ENCODE results near the gene IGSF22. TPM values are rescaled to one million over a fixed set of nuclear protein-coding genes. Genes with fewer than 3 reads are reported as not detected.

Gene IGSF22
- total and polyA plus RNA-seq, 2 of the 8 experiments (the other 6 are each of a cell fraction or from before 2014, with no cell fraction given), result 0.14 TPM; not detected in 1

DNA sequence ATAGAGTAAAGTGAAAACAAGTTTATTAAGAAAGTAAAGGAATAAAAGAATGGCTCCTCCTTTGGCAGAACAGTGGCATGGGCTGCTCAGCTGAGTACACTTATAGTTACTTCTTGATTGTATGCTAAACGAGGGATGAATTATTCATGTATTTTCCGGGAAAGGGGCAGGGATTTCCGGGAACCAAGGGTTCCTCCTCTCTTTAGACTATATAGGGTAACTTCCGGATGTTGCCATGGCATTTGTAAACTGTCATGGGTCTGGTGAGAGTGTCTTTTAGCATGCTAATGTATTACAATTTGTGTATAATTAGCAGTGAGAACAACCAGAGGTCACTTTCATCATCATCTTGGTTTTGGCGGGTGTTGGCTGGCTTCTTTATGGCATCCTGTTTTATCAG is 68.3 kb downstream of the IGSF22 start:
- no peak overlapping the region for H2AK5ac ChIP-seq (ENCODE audit: low read depth, low read length)
- no peak for FAIRE-seq
- H4K20me1 ChIP-seq (replicated peaks in 1 of 2; ENCODE audit: control insufficient read depth in 1 of 2, insufficient read depth in 2 of 2, low read length in 2 of 2), result no peaks in the 10 kb centered on the region
- no peaks in the 10 kb centered on the region for H3K23me2 ChIP-seq (ENCODE audit: low read depth, low read length)
- ChIA-PET CTCF (ENCODE audit: partially characterized antibody) (no interaction called here), POLR2A (ENCODE audit: partially characterized antibody) (no interaction called here)
- H3K27me3 ChIP-seq (replicated peaks in 1 of 4; ENCODE audit: control insufficient read depth in 3 of 4, extremely low read depth in 1 of 4, insufficient read depth in 3 of 4, low read length in 3 of 4), result no peaks in the 10 kb centered on the region
- H3K79me1 ChIP-seq (ENCODE audit: low read depth, low read length), result no peaks in the 10 kb centered on the region
- H3K14ac ChIP-seq (ENCODE audit: insufficient read length), result no peak overlapping the region
- no peak overlapping the region for H2BK20ac ChIP-seq (ENCODE audit: low read length)
- H2AFZ ChIP-seq (ENCODE audit: low read length), result no peak overlapping the region
- no peak overlapping the region for H3K4ac ChIP-seq (replicated peaks; ENCODE audit: insufficient read length, low read depth, low read length)
- H3K4me1 ChIP-seq (replicated peaks in 1 of 4; ENCODE audit: control insufficient read depth in 3 of 4, insufficient read depth in 4 of 4, low read length in 3 of 4), result no peaks in the 10 kb centered on the region
- H4K8ac ChIP-seq (ENCODE audit: extremely low read depth, insufficient read depth, low read length), result no peak overlapping the region
- no peak overlapping the region for H2BK15ac ChIP-seq (ENCODE audit: low read length)
- no peak overlapping the region for H3K9ac ChIP-seq (replicated peaks in 1 of 4; ENCODE audit: extremely low read depth in 1 of 4, low read depth in 3 of 4, low read length in 3 of 4)
- H3K4me2 ChIP-seq (ENCODE audit: insufficient read depth in 1 of 2, low read depth in 2 of 2, low read length in 2 of 2), result no peak overlapping the region
- no peak overlapping the region for H2BK120ac ChIP-seq (replicated peaks; ENCODE audit: low read depth, low read length)
- no peak overlapping the region for H4K91ac ChIP-seq (replicated peaks; ENCODE audit: insufficient read length, low read length)
- H3K27ac ChIP-seq (ENCODE audit: low read depth, low read length), result no peak overlapping the region
- H3K18ac ChIP-seq (ENCODE audit: extremely low read depth, low read length), result no peak overlapping the region
- peaks cover 15% of the 10 kb centered on the region in 2 experiments; a peak in 3 of 4 replicates for H3K9me3 ChIP-seq (ENCODE audit: insufficient read depth in 2 of 2, low read depth in 1 of 2, low read length in 1 of 2)
- DNase-seq (ENCODE audit: low read depth in 1 of 2, low spot score in 2 of 2), result no peak
- H3K23ac ChIP-seq (ENCODE audit: insufficient read length), result no peak overlapping the region
- H3K36me3 ChIP-seq (ENCODE audit: control insufficient read depth in 2 of 4, insufficient read depth in 4 of 4, low read length in 3 of 4), result no peaks in the 10 kb centered on the region
- H2BK5ac ChIP-seq (ENCODE audit: low read depth, low read length), result no peak overlapping the region
- 90% methylated on average over 5 of the region's 5 CpGs; no CpG with 5 or more reads in 1 of the 2 experiments for WGBS, 2 experiments (ENCODE audit: extremely low coverage in 1 of 2, insufficient coverage in 1 of 2, insufficient read length in 1 of 2, insufficient replicate concordance in 2 of 2, low coverage in 1 of 2, low lambda C conversion rate in 2 of 2, missing lambda C conversion rate in 1 of 2)
- no peak overlapping the region for H2BK12ac ChIP-seq (ENCODE audit: low read depth, low read length)
- H3K56ac ChIP-seq (replicated peaks; ENCODE audit: insufficient read length, low read depth, low read length), result no peak overlapping the region
- H4K5ac ChIP-seq (ENCODE audit: insufficient read length, low read depth, low read length), result no peak overlapping the region
- H3K79me2 ChIP-seq (ENCODE audit: control insufficient read depth in 1 of 2, insufficient read depth in 2 of 2, low read length in 2 of 2), result no peaks in the 10 kb centered on the region
- H3K4me3 ChIP-seq (ENCODE audit: extremely low read depth in 1 of 4, insufficient read depth in 2 of 4, low read depth in 3 of 4, low read length in 4 of 4), result no peak overlapping the region
- no peak for TF ChIP-seq CBX8 (IDR thresholded peaks at IDR 0.05; ENCODE audit: borderline replicate concordance, low read depth, low read length)
- TF ChIP-seq MAFK (IDR thresholded peaks at IDR 0.05; ENCODE audit: low read depth, low read length), result no peak
- TF ChIP-seq EZH2 (IDR thresholded peaks at IDR 0.05; ENCODE audit: low read depth, low read length, severe bottlenecking), result no peak
- no peak for TF ChIP-seq JUN (IDR thresholded peaks at IDR 0.05; ENCODE audit: low read depth, low read length)
- no peak for TF ChIP-seq SAP30 (IDR thresholded peaks at IDR 0.05; ENCODE audit: insufficient read depth, insufficient replicate concordance, low read length)
- TF ChIP-seq SIX5 (IDR thresholded peaks at IDR 0.05; ENCODE audit: low read depth, low read length), result no peak
- no peak for TF ChIP-seq EGR1 (IDR thresholded peaks at IDR 0.05; ENCODE audit: borderline replicate concordance, low read depth, low read length)
- TF ChIP-seq CHD1 (IDR thresholded peaks at IDR 0.05; ENCODE audit: low read depth, low read length), result no peak
- no peak for TF ChIP-seq BACH1 (IDR thresholded peaks at IDR 0.05; ENCODE audit: low read length)
- no peak for TF ChIP-seq NANOG (IDR thresholded peaks at IDR 0.05; ENCODE audit: insufficient read depth, low read depth, low read length, poor library complexity, severe bottlenecking)
- no peak for TF ChIP-seq KDM1A (IDR thresholded peaks at IDR 0.05; ENCODE audit: borderline replicate concordance, low read length)
- no peak for TF ChIP-seq HDAC2 (IDR thresholded peaks at IDR 0.05; ENCODE audit: borderline replicate concordance in 1 of 2, low read depth in 2 of 2, low read length in 2 of 2)
